CD4-positive, CD25-positive, alpha-beta regulatory T cell (primary cell): ENCODE measurements around the gene SUDS3. TPM values are rescaled to one million over a fixed set of nuclear protein-coding genes. Genes with fewer than 3 reads are reported as not detected.

Experiments used
- ATAC-seq, 2 donors: fragments of 150-1000 bp; cut with Tn5 transposase; one replicate each; pipeline ENCODE4 v1.10.0; 2021; ENCODE audit warnings: low read depth in 2 of 2, moderate number of reproducible peaks in 2 of 2, moderate library complexity in 1 of 2
- DNase-seq, 3 donors: peaks; one replicate each; pipeline versions ENCODE4 v3.0.0 to v3.0.0-alpha.2; 2012 to 2022; ENCODE audit warnings: mixed read lengths in 1 of 3
- H3K27ac ChIP-seq: one replicate; pipeline ENCODE4 v1.7.0; 2013; ENCODE audit warnings: mild to moderate bottlenecking, low read length; ENCODE audit not compliant: insufficient read depth, poor library complexity, severe bottlenecking
- H3K27me3 ChIP-seq: one replicate; pipeline ENCODE4 v1.7.0; 2013; ENCODE audit warnings: low read length; ENCODE audit not compliant: control insufficient read depth, insufficient read depth
- H3K36me3 ChIP-seq: one replicate; pipeline ENCODE4 v1.7.0; 2013; ENCODE audit warnings: mild to moderate bottlenecking, low read length, moderate library complexity; ENCODE audit not compliant: control insufficient read depth, insufficient read depth
- H3K4me1 ChIP-seq: 2 replicates; pipeline ENCODE4 v1.7.0; 2013; ENCODE audit warnings: mild to moderate bottlenecking, low read length; ENCODE audit not compliant: insufficient read depth, control insufficient read depth, poor library complexity, severe bottlenecking
- H3K4me3 ChIP-seq: one replicate; pipeline ENCODE4 v1.7.0; 2013; ENCODE audit warnings: low read depth, mild to moderate bottlenecking, low read length, moderate library complexity
- H3K9me3 ChIP-seq, 2 experiments: 1 replicate in 1 of 2; 2 replicates in 1 of 2; pipeline ENCODE4 v1.7.0; 2013; ENCODE audit warnings: low read length in 2 of 2, mild to moderate bottlenecking in 1 of 2, moderate library complexity in 1 of 2; ENCODE audit not compliant: control insufficient read depth in 2 of 2
- H3K27ac Mint-ChIP-seq, 3 donors: one replicate each; pipeline ENCODE4 v1.8.0; 2020 to 2022; ENCODE audit warnings: mild to moderate bottlenecking in 3 of 3, mixed read lengths in 3 of 3, moderate library complexity in 2 of 3
- H3K27me3 Mint-ChIP-seq: one replicate; pipeline ENCODE4 v1.8.0; 2022; ENCODE audit warnings: mild to moderate bottlenecking, mixed read lengths
- H3K36me3 Mint-ChIP-seq: one replicate; pipeline ENCODE4 v1.8.0; 2020; ENCODE audit warnings: mixed read lengths
- H3K4me1 Mint-ChIP-seq, 4 donors: one replicate each; pipeline ENCODE4 v1.8.0; 2020 to 2022; ENCODE audit warnings: mixed read lengths in 4 of 4, mild to moderate bottlenecking in 1 of 4
- H3K4me3 Mint-ChIP-seq, 4 donors: one replicate each; pipeline ENCODE4 v1.8.0; 2020 to 2022; ENCODE audit warnings: mild to moderate bottlenecking in 4 of 4, mixed read lengths in 4 of 4, moderate library complexity in 3 of 4
- H3K9me3 Mint-ChIP-seq, 7 donors: one replicate each; pipeline ENCODE4 v1.8.0; 2020 to 2022; ENCODE audit warnings: mixed read lengths in 7 of 7, mild to moderate bottlenecking in 3 of 7, moderate library complexity in 2 of 7
- polyA plus RNA-seq, 4 donors: library from polyadenylated mRNA; unstranded; fragments of 300-500 nt; fragmentation: Illumina TruSeq; gene quantifications; one replicate each; pipeline ENCODE4 v1.2.3, GENCODE V29; 2021
- total RNA-seq: library from RNA; stranded (reverse); gene quantifications from one replicate; pipeline ENCODE4 v1.2.3, GENCODE V29; 2022

The SUDS3 gene
- total and polyA plus RNA-seq, 5 donors from 2014 or later, result 13.0 to 29.9 (median 13.7) TPM

DNA sequence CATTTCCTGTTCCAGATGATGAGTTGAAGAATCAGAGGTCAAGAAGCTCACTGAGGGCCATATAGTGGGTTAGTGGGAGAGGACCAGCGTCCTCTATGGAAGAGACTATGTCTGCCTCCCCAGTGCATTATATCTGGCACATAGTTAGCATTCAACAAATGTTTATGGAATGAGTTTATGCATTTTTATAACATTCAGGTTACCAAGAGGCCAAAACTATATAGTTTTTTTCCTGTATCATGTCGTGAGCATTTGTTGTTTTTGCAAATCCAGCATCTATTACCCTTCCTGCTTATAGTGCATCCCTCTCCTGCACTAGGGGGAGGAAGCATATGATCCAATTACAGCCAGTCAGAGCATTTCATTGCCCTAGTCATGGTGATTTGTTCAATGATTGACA lies 60.6 kb downstream of the SUDS3 start:
- Histone ChIP-seq H3K4me3 (no peak overlapping the region), H3K9me3 (no peaks in the 10 kb centered on the region), H3K27me3 (no peaks in the 10 kb centered on the region), H3K27ac (no peak overlapping the region), H3K4me1 (no peaks in the 10 kb centered on the region), H3K36me3 (no peaks in the 10 kb centered on the region)
- H3K27me3 Mint-ChIP-seq, result peaks cover 8% of the 10 kb centered on the region
- peaks cover 0 to 4% (median 1%) of the 10 kb centered on the region in 7 donors for H3K9me3 Mint-ChIP-seq
- no peaks in the 10 kb centered on the region for H3K4me1 Mint-ChIP-seq
- no peak overlapping the region for H3K27ac Mint-ChIP-seq
- DNase-seq (no peak), ATAC-seq (no peak)
- H3K36me3 Mint-ChIP-seq, result no peaks in the 10 kb centered on the region
- H3K4me3 Mint-ChIP-seq, result no peak overlapping the region

GRCh38 chr12:118439068-118439467 lies 62.7 kb downstream of the SUDS3 start:
- H3K4me3 Mint-ChIP-seq, result no peak overlapping the region
- ATAC-seq (no peak), DNase-seq (no peak)
- Histone ChIP-seq H3K36me3 (no peaks in the 10 kb centered on the region), H3K27ac (no peak overlapping the region), H3K9me3 (no peaks in the 10 kb centered on the region), H3K4me1 (no peaks in the 10 kb centered on the region), H3K27me3 (peaks cover 2% of the 10 kb centered on the region), H3K4me3 (no peak overlapping the region)
- H3K36me3 Mint-ChIP-seq, result peaks cover 4% of the 10 kb centered on the region
- peaks cover 8% of the 10 kb centered on the region for H3K27me3 Mint-ChIP-seq
- no peak overlapping the region for H3K27ac Mint-ChIP-seq
- H3K4me1 Mint-ChIP-seq, result no peaks in the 10 kb centered on the region
- peaks cover 0 to 9% (median 3%) of the 10 kb centered on the region in 7 donors for H3K9me3 Mint-ChIP-seq

DNA sequence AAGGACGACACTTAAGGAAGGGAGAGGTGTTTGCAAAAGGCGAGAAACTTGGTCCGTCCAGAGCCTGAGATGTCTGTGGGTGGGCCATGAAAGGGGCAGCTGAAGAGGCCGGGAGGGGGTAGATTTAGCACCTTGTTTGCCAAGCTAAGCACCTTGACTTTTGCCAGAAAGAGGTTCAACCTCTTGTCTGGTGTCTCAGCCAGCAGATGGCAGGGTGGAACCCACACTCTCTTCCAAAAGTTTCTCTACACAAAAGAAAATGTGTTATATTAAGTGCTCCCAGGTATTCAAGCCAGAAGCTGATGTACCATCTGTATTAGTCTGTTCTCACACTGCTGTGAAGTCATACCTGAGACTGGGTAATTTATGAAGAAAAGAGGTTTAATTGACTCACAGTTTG lies 69.9 kb downstream of the SUDS3 start:
- peaks cover 12% of the 10 kb centered on the region for H3K27me3 Mint-ChIP-seq
- H3K9me3 ChIP-seq, result no peaks in the 10 kb centered on the region
- H3K9me3 Mint-ChIP-seq, result peaks cover 0 to 13% (median 0%) of the 10 kb centered on the region in 7 donors
- no peak overlapping the region for H3K4me3 Mint-ChIP-seq
- H3K36me3 ChIP-seq, result no peaks in the 10 kb centered on the region
- H3K27me3 ChIP-seq, result peaks cover 5% of the 10 kb centered on the region
- no peaks in the 10 kb centered on the region for H3K4me1 ChIP-seq
- ATAC-seq (no peak), DNase-seq (no peak)
- no peak overlapping the region for H3K4me3 ChIP-seq
- H3K4me1 Mint-ChIP-seq, result no peaks in the 10 kb centered on the region
- H3K36me3 Mint-ChIP-seq, result peaks cover 8% of the 10 kb centered on the region
- H3K27ac ChIP-seq, result no peak overlapping the region
- H3K27ac Mint-ChIP-seq, result peak overlapping the region in 1 of 3 donors; percentile 85

DNA sequence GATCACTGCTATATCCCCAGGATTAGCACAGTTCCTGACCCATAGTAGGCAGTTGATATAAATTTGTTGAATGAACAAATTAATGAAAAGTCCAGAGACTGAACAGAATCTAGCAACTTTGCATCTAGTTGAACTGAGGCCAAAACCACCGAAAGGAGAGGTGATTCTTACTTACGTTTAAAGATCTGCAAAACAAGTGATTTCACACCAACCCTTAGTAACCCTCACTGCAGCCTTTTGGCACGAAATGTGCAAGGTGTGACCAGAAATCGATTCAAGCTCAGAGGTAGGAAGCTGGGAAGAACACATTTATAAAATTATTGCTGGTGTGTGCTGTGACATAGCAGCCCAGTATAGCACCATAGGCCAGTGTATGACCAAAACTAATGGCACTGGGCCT lies 70.8 kb downstream of the SUDS3 start:
- DNase-seq, result no peak
- H3K9me3 Mint-ChIP-seq, result peaks cover 0 to 14% (median 0%) of the 10 kb centered on the region in 7 donors
- no peak overlapping the region for H3K27ac ChIP-seq
- no peak for ATAC-seq
- peaks cover 8% of the 10 kb centered on the region for H3K36me3 Mint-ChIP-seq
- no peaks in the 10 kb centered on the region for H3K4me1 ChIP-seq
- no peak overlapping the region for H3K27ac Mint-ChIP-seq
- H3K27me3 Mint-ChIP-seq, result peaks cover 12% of the 10 kb centered on the region
- no peaks in the 10 kb centered on the region for H3K9me3 ChIP-seq
- no peaks in the 10 kb centered on the region for H3K36me3 ChIP-seq
- no peak overlapping the region for H3K4me3 Mint-ChIP-seq
- H3K4me3 ChIP-seq, result no peak overlapping the region
- no peaks in the 10 kb centered on the region for H3K4me1 Mint-ChIP-seq
- peaks cover 7% of the 10 kb centered on the region for H3K27me3 ChIP-seq

DNA sequence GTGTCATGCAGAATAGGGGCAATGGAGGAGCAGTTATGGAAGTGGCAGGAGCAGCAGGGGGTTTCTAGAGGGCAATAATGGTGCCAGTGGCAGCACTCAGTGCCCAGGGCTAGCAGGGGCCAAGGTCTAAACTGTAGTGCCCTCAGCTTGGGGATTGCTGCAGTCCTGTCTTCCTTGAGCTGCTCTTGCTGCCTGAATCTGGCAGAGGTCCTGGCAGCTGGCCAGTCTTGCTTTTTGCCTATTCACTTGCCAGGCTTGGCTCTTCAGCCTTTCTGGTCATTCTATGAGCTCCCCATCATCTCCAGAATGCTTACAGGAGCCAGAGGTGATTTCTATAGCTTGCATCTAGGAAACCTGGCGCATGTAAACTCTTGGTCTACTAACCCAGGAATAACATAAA lies 72.0 kb downstream of the SUDS3 start:
- no peaks in the 10 kb centered on the region for H3K36me3 ChIP-seq
- no peak for DNase-seq
- peaks cover 7% of the 10 kb centered on the region for H3K27me3 ChIP-seq
- H3K27ac ChIP-seq, result no peak overlapping the region
- no peak for ATAC-seq
- Mint-ChIP-seq H3K9me3 (peaks cover 0 to 12% (median 2%) of the 10 kb centered on the region in 7 donors), H3K4me1 (no peaks in the 10 kb centered on the region), H3K27ac (no peak overlapping the region), H3K36me3 (peaks cover 4% of the 10 kb centered on the region), H3K27me3 (peaks cover 14% of the 10 kb centered on the region), H3K4me3 (no peak overlapping the region)
- H3K4me3 ChIP-seq, result no peak overlapping the region
- H3K9me3 ChIP-seq, result no peaks in the 10 kb centered on the region
- no peaks in the 10 kb centered on the region for H3K4me1 ChIP-seq

DNA sequence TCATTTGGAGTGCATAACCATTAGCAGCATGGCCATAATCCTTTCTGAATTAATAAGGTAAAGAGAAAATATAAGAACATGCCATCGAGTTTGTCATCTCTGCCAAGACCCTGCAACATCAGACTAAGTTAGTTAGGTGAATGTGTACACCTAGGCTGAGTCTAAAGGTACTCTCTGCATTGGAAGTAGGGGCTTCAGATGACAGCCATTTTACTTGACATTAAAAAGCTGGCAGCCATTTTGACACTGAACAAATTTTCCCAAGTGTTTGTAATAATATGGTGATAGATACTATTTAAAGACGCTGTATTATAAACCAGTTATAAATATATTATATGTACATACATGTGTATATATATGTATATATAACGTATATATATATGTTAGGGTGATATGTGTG lies 79.0 kb downstream of the SUDS3 start:
- no peak overlapping the region for H3K4me3 ChIP-seq
- H3K27me3 Mint-ChIP-seq, result peaks cover 13% of the 10 kb centered on the region
- H3K27ac ChIP-seq, result no peak overlapping the region
- H3K36me3 ChIP-seq, result no peaks in the 10 kb centered on the region
- H3K4me1 Mint-ChIP-seq, result peaks cover 0 to 5% (median 0%) of the 10 kb centered on the region in 4 donors
- ATAC-seq (no peak), DNase-seq (no peak)
- H3K4me1 ChIP-seq, result no peaks in the 10 kb centered on the region
- peaks cover 2% of the 10 kb centered on the region for H3K27me3 ChIP-seq
- H3K36me3 Mint-ChIP-seq, result no peaks in the 10 kb centered on the region
- H3K4me3 Mint-ChIP-seq, result no peak overlapping the region
- no peak overlapping the region for H3K27ac Mint-ChIP-seq
- no peaks in the 10 kb centered on the region for H3K9me3 ChIP-seq
- peaks cover 0 to 11% (median 3%) of the 10 kb centered on the region in 7 donors for H3K9me3 Mint-ChIP-seq

- H3K27me3 Mint-ChIP-seq, result peaks cover 6% of the 10 kb centered on the region
These were observed 80.4 kb downstream of the SUDS3 start for GRCh38 chr12:118456741-118457140.

DNA sequence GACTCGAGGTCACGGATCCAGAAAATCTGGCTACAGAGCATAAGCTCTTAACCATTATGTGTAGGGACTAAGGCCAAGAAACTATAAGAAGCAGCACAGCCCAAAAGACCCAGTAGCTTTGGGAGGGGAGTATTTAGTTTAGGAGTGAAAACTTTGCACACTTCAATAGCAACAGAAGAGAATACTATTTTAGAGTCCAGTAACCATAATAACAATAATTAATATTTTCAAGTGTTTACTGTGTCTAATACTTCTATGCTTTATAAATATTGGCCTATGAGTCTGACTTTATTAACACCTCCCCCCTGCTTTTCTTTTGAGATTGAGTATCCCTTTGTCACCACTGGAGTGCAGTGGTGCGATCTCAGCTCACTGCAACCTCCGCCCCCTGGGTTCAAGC lies 82.8 kb downstream of the SUDS3 start:
- no peak for DNase-seq
- H3K27ac ChIP-seq, result no peak overlapping the region
- no peaks in the 10 kb centered on the region for H3K9me3 ChIP-seq
- H3K4me1 ChIP-seq, result no peaks in the 10 kb centered on the region
- no peak overlapping the region for H3K27ac Mint-ChIP-seq
- H3K36me3 ChIP-seq, result no peaks in the 10 kb centered on the region
- H3K27me3 Mint-ChIP-seq, result no peaks in the 10 kb centered on the region
- no peak for ATAC-seq
- H3K4me3 ChIP-seq, result no peak overlapping the region
- no peaks in the 10 kb centered on the region for H3K36me3 Mint-ChIP-seq
- H3K27me3 ChIP-seq, result no peaks in the 10 kb centered on the region
- peaks cover 0 to 5% (median 0%) of the 10 kb centered on the region in 4 donors for H3K4me1 Mint-ChIP-seq
- H3K9me3 Mint-ChIP-seq, result peaks cover 0 to 15% (median 5%) of the 10 kb centered on the region in 7 donors
- H3K4me3 Mint-ChIP-seq, result peak overlapping the region in 1 of 4 donors; percentile 28

More at GRCh38 chr12:118456741-118457140, 80.4 kb downstream of the SUDS3 start:
- Histone ChIP-seq H3K4me1 (no peaks in the 10 kb centered on the region), H3K9me3 (no peaks in the 10 kb centered on the region), H3K27me3 (no peaks in the 10 kb centered on the region), H3K27ac (no peak overlapping the region), H3K4me3 (no peak overlapping the region), H3K36me3 (no peaks in the 10 kb centered on the region)
- no peak for DNase-seq
- H3K36me3 Mint-ChIP-seq, result no peaks in the 10 kb centered on the region
- H3K9me3 Mint-ChIP-seq, result peaks cover 0 to 15% (median 5%) of the 10 kb centered on the region in 7 donors
- H3K27ac Mint-ChIP-seq, result no peak overlapping the region
- H3K4me3 Mint-ChIP-seq, result no peak overlapping the region
- H3K4me1 Mint-ChIP-seq, result peaks cover 0 to 5% (median 0%) of the 10 kb centered on the region in 4 donors
- ATAC-seq, result no peak
